HEK293T (cell line): ENCODE data around the gene ABHD12.

Experiments
- ARNT ChIP-seq: fragments of 450-650 bp; IDR thresholded peaks from 2 replicates; pipeline ENCODE4 v1.6.1; 2017; ENCODE audit warnings: mild to moderate bottlenecking
- BHLHE40 ChIP-seq: fragments of 450-650 bp; IDR thresholded peaks from 2 replicates; pipeline ENCODE4 v1.6.1; 2016; ENCODE audit warnings: mild to moderate bottlenecking, moderate library complexity, borderline replicate concordance
- ELF4 ChIP-seq: fragments of 450-650 bp; IDR thresholded peaks from 2 replicates; pipeline ENCODE4 v1.6.1; 2017; ENCODE audit warnings: antibody characterized with exemption
- FOXA1 ChIP-seq: fragments of 450-650 bp; IDR thresholded peaks from 2 replicates; pipeline ENCODE4 v1.6.1; 2016; ENCODE audit warnings: mild to moderate bottlenecking
- FOXM1 ChIP-seq: fragments of 450-650 bp; IDR thresholded peaks from 2 replicates; pipeline ENCODE4 v1.6.1; 2017; ENCODE audit warnings: mild to moderate bottlenecking, borderline replicate concordance
- LEF1 ChIP-seq: fragments of 450-650 bp; IDR thresholded peaks from 2 replicates; pipeline ENCODE4 v1.6.1; 2017; ENCODE audit warnings: mild to moderate bottlenecking, borderline replicate concordance
- NFRKB ChIP-seq: fragments of 450-650 bp; IDR thresholded peaks from 2 replicates; pipeline ENCODE4 v1.6.1; 2016; ENCODE audit warnings: mild to moderate bottlenecking, moderate library complexity
- PKNOX1 ChIP-seq: fragments of 450-650 bp; IDR thresholded peaks from 2 replicates; pipeline ENCODE4 v1.6.1; 2016
- SP1 ChIP-seq: fragments of 450-650 bp; IDR thresholded peaks from 2 replicates; pipeline ENCODE4 v1.6.1; 2017
- TARDBP ChIP-seq: fragments of 450-650 bp; IDR thresholded peaks from 2 replicates; pipeline ENCODE4 v1.6.1; 2016
- ZNF384 ChIP-seq: fragments of 450-650 bp; IDR thresholded peaks from 2 replicates; pipeline ENCODE4 v1.6.1; 2016

- TF ChIP-seq BHLHE40: no peak
- TF ChIP-seq FOXA1: no peak
- no peak for TF ChIP-seq PKNOX1
- TF ChIP-seq SP1: no peak
- TF ChIP-seq ZNF384: no peak
- TF ChIP-seq LEF1: no peak
- no peak for TF ChIP-seq TARDBP
- no peak for TF ChIP-seq NFRKB
- TF ChIP-seq ELF4: no peak
- TF ChIP-seq ARNT: no peak
- TF ChIP-seq FOXM1: no peak
These were observed 61.6 kb downstream of the ABHD12 start for GRCh38 chr20:25328954-25329498.
